ENCODE results near the gene MACF1. TPM values are rescaled to one million over a fixed set of nuclear protein-coding genes. Genes with fewer than 3 reads are reported as not detected.

Gene MACF1
- total RNA-seq, 1 donor from 2014 or later, result 301 TPM

DNA sequence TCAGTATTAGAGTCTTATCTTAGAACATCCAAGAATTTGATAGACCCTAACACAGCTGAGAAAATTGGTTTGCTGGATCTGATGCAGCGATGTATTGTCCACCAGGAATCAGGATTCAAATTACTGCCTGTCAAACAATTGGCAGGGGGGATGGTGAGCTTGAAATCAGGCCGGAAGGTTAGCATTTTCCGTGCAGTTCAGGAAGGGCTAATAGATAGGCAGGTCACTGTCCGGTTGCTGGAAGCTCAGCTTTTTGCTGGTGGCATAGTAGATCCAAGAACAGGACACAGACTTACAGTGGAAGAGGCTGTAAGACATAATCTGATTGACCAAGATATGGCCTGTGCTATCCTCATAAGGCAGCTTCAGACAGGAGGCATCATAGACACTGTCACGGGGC, 127.2 kb downstream of the MACF1 start:
- H3K27ac Mint-ChIP-seq, result no peak overlapping the region
- TF ChIP-seq CTCF (IDR thresholded peaks at IDR 0.05; ENCODE audit: unreplicated experiment), result no peak
- H3K4me1 Mint-ChIP-seq, result peaks cover 7% of the 10 kb centered on the region
- H3K36me3 Mint-ChIP-seq, result peaks cover 16% of the 10 kb centered on the region
- no peak for DNase-seq (ENCODE audit: low spot score in 2 of 2, unreplicated experiment in 2 of 2)
- no peaks in the 10 kb centered on the region for H3K27me3 Mint-ChIP-seq (ENCODE audit: low read depth)
- no peaks in the 10 kb centered on the region for H3K9me3 Mint-ChIP-seq
- no peak overlapping the region for H3K4me3 Mint-ChIP-seq

DNA sequence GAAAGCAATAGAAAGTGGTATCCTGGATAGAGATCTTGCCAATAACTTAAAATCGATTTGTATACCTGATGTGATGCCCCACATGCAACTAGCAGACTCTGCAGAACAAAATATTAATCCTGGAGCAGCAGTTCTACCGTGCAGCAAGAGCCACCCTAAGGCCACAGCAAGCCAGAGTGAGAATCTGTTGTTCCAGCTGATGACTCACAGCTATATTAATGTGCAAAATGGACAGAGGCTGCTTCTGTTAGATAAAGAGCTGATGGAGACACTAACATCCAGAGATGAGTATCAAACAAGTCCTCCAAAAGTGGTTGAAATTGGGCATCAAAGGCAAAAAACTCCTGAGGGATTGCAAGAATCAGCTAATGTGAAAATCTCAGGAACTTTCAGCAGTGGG, 127.8 kb downstream of the MACF1 start:
- H3K36me3 Mint-ChIP-seq, result peaks cover 17% of the 10 kb centered on the region

DNA sequence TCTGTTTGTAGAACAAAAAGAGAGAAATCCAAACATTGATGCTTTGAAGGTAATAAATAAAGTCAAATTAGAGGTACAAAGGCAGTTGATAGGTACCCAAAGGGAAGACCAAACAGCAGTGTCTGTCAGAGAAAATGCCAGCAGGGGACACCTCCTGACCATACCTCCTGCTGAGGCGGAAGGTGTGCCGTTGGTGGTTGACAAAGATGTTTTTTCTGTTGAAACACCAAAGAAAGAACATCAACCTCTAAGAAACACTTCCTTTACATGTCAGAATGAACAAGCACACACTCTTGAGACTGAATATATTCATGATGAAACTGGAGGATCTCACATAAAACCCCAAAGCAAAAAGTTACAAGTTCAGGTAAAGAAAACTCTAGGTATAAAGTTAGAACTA, 128.3 kb downstream of the MACF1 start:
- Mint-ChIP-seq H3K27ac (no peak overlapping the region), H3K4me3 (no peak overlapping the region), H3K9me3 (no peaks in the 10 kb centered on the region), H3K36me3 (peaks cover 15% of the 10 kb centered on the region), H3K27me3 (ENCODE audit: low read depth) (no peaks in the 10 kb centered on the region), H3K4me1 (peaks cover 7% of the 10 kb centered on the region)
- no peak for DNase-seq (ENCODE audit: low spot score in 2 of 2, unreplicated experiment in 2 of 2)
- TF ChIP-seq CTCF (IDR thresholded peaks at IDR 0.05; ENCODE audit: unreplicated experiment), result no peak

More for the DNA sequence above, 127.8 kb downstream of the MACF1 start:
- Mint-ChIP-seq H3K4me3 (no peak overlapping the region), H3K4me1 (peaks cover 7% of the 10 kb centered on the region), H3K9me3 (no peaks in the 10 kb centered on the region), H3K27me3 (ENCODE audit: low read depth) (no peaks in the 10 kb centered on the region), H3K27ac (no peak overlapping the region)
- DNase-seq (ENCODE audit: low spot score in 2 of 2, unreplicated experiment in 2 of 2), result no peak
- TF ChIP-seq CTCF (IDR thresholded peaks at IDR 0.05; ENCODE audit: unreplicated experiment), result no peak

- Mint-ChIP-seq H3K4me1 (peaks cover 7% of the 10 kb centered on the region), H3K27me3 (ENCODE audit: low read depth) (no peaks in the 10 kb centered on the region), H3K9me3 (no peaks in the 10 kb centered on the region), H3K36me3 (peaks cover 15% of the 10 kb centered on the region), H3K27ac (no peak overlapping the region), H3K4me3 (no peak overlapping the region)
- no peak for DNase-seq (ENCODE audit: low spot score in 2 of 2, unreplicated experiment in 2 of 2)
- TF ChIP-seq CTCF (IDR thresholded peaks at IDR 0.05; ENCODE audit: unreplicated experiment), result no peak
Observed at GRCh38 chr1:39333296-39333695, 128.8 kb downstream of the MACF1 start.

DNA sequence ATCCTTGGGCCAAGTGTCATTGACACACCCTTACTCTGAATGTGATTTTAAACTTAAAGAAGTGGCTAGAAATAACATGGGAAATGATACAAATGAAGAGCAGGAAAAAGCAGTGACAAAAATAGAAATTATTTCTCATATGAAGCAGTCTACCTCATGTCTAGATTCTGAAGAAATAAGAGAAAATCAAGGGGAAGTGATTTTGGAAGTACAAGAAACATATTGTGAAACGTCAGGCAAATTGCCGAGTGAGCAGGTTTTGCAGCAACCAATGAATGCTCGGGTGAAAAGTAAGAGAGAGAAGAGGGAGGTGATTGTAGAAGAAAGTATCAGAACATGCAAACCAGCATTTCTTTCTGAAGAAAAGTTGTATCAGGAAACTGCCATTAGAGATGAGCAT, 130.7 kb downstream of the MACF1 start:
- Mint-ChIP-seq H3K4me3 (no peak overlapping the region), H3K27me3 (ENCODE audit: low read depth) (no peaks in the 10 kb centered on the region), H3K27ac (no peak overlapping the region), H3K36me3 (peaks cover 23% of the 10 kb centered on the region), H3K9me3 (no peaks in the 10 kb centered on the region), H3K4me1 (peaks cover 7% of the 10 kb centered on the region)
- DNase-seq (ENCODE audit: low spot score in 2 of 2, unreplicated experiment in 2 of 2), result no peak
- TF ChIP-seq CTCF (IDR thresholded peaks at IDR 0.05; ENCODE audit: unreplicated experiment), result no peak

DNA sequence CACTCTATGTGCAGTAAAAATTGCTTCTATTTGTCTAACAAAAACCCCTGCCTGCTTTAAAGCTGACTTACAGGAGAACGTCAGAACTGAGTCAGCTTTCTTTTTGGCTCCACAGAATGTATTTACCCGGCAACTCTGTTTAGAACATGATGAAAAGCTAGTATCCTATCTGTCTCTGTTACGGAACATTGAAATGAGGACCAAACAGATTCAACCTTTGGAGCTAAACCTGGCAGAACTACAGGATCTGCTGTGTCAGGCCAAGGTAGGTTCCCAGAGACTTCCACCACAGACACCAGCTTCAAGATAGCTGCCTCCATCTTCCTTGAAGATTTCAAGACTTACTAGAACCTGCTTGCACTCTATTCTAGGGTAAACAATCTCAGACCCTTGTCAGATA, 132.6 kb downstream of the MACF1 start:
- TF ChIP-seq CTCF (IDR thresholded peaks at IDR 0.05; ENCODE audit: unreplicated experiment), result no peak
- Mint-ChIP-seq H3K27ac (no peak overlapping the region), H3K36me3 (peaks cover 34% of the 10 kb centered on the region), H3K4me1 (peaks cover 7% of the 10 kb centered on the region), H3K9me3 (no peaks in the 10 kb centered on the region), H3K27me3 (ENCODE audit: low read depth) (no peaks in the 10 kb centered on the region), H3K4me3 (no peak overlapping the region)
- DNase-seq (ENCODE audit: low spot score in 2 of 2, unreplicated experiment in 2 of 2), result no peak
